OCI-LY1 (cell line): ENCODE data around the gene FEV.

Source experiments
- H2AFZ ChIP-seq: fragments of 200-600 bp; sonication (generic), shearing (Covaris generic); 2 replicates; pipeline ENCODE4 v1.6.0; 2014; ENCODE audit warnings: antibody characterized with exemption, mild to moderate bottlenecking, low read length
- H3F3A ChIP-seq: fragments of 200-600 bp; sonication (generic), shearing (Covaris generic); 2 replicates; pipeline ENCODE4 v1.6.0; 2014; ENCODE audit warnings: mild to moderate bottlenecking, antibody characterized with exemption, low read length, moderate library complexity; ENCODE audit not compliant: insufficient read depth
- H3K27ac ChIP-seq: fragments of 200-600 bp; sonication (generic); 2 replicates; pipeline ENCODE4 v1.5.1; 2014; ENCODE audit warnings: low read length, mixed run types, mild to moderate bottlenecking, low read depth; ENCODE audit not compliant: poor library complexity, severe bottlenecking
- H3K27me3 ChIP-seq: fragments of 200-600 bp; sonication (generic); 2 replicates; pipeline ENCODE4 v1.6.0; 2014; ENCODE audit warnings: antibody characterized with exemption, mild to moderate bottlenecking, low read length, moderate library complexity; ENCODE audit not compliant: insufficient read depth
- H3K36me3 ChIP-seq: fragments of 200-600 bp; sonication (generic); 2 replicates; pipeline ENCODE4 v1.6.1; 2014; ENCODE audit warnings: mild to moderate bottlenecking, antibody characterized with exemption, low read length, moderate library complexity, mixed read lengths; ENCODE audit not compliant: insufficient read depth
- H3K4me1 ChIP-seq: fragments of 200-600 bp; sonication (generic); 2 replicates; pipeline ENCODE4 v1.5.1; 2014; ENCODE audit warnings: mild to moderate bottlenecking, low read length, moderate library complexity; ENCODE audit not compliant: insufficient read depth, severe bottlenecking
- H3K4me2 ChIP-seq: fragments of 200-600 bp; sonication (generic), shearing (Covaris generic); 2 replicates; pipeline ENCODE4 v1.6.1; 2014; ENCODE audit warnings: low read length
- H3K4me3 ChIP-seq: fragments of 200-600 bp; sonication (generic); 2 replicates; pipeline ENCODE4 v1.5.1; 2014; ENCODE audit warnings: low read length, low read depth, mild to moderate bottlenecking, mixed read lengths; ENCODE audit not compliant: poor library complexity, severe bottlenecking
- H3K79me2 ChIP-seq: fragments of 200-600 bp; shearing (Covaris generic); 2 replicates; pipeline ENCODE4 v1.6.1; 2016; ENCODE audit warnings: mixed run types, low read length, mixed read lengths; ENCODE audit not compliant: insufficient read depth
- H3K9ac ChIP-seq: fragments of 200-600 bp; sonication (generic), shearing (Covaris generic); 2 replicates; pipeline ENCODE4 v1.6.1; 2014; ENCODE audit warnings: mild to moderate bottlenecking, low read length, mixed read lengths
- H3K9me2 ChIP-seq: fragments of 200-600 bp; sonication (generic), shearing (Covaris generic); 2 replicates; pipeline ENCODE4 v1.6.1; 2014; ENCODE audit warnings: low read depth, mild to moderate bottlenecking, low read length, mixed read lengths
- H3K9me3 ChIP-seq: fragments of 200-600 bp; shearing (Covaris generic); 2 replicates; pipeline ENCODE4 v1.6.1; 2014; ENCODE audit warnings: low read length, mixed read lengths
- H4K20me1 ChIP-seq: fragments of 200-600 bp; sonication (generic), shearing (Covaris generic); 2 replicates; pipeline ENCODE4 v1.6.0; 2016; ENCODE audit warnings: mild to moderate bottlenecking, low read length; ENCODE audit not compliant: insufficient read depth
- EZH2 ChIP-seq: fragments of 200-600 bp; sonication (generic), shearing (Covaris generic); IDR thresholded peaks from 2 replicates; pipeline ENCODE4 v1.8.0; 2017; ENCODE audit warnings: borderline replicate concordance, mixed run types, mild to moderate bottlenecking, antibody characterized with exemption, low read length, moderate library complexity, mixed read lengths
- TF ChIP-seq, protein P1 (sequence below): fragments of 200-600 bp; sonication (generic), shearing (Covaris generic); IDR thresholded peaks from 2 replicates; pipeline ENCODE4 v1.5.1; 2017; ENCODE audit warnings: mild to moderate bottlenecking, antibody characterized with exemption, low read length, moderate library complexity, mixed read lengths

FEV gene

GRCh38 chr2:218990052-218990451 is 5.1 kb upstream of the FEV start:
- Histone ChIP-seq H3K36me3 (no peaks in the 10 kb centered on the region), H2AFZ (no peak overlapping the region), H4K20me1 (no peaks in the 10 kb centered on the region), H3K4me1 (no peaks in the 10 kb centered on the region), H3K9ac (no peak overlapping the region), H3K9me3 (no peaks in the 10 kb centered on the region), H3K9me2 (no peaks in the 10 kb centered on the region), H3K27me3 (no peaks in the 10 kb centered on the region), H3K4me2 (no peak overlapping the region), H3F3A (no peaks in the 10 kb centered on the region), H3K4me3 (no peak overlapping the region), H3K79me2 (no peaks in the 10 kb centered on the region), H3K27ac (no peak overlapping the region)
- TF ChIP-seq, protein P1, sequence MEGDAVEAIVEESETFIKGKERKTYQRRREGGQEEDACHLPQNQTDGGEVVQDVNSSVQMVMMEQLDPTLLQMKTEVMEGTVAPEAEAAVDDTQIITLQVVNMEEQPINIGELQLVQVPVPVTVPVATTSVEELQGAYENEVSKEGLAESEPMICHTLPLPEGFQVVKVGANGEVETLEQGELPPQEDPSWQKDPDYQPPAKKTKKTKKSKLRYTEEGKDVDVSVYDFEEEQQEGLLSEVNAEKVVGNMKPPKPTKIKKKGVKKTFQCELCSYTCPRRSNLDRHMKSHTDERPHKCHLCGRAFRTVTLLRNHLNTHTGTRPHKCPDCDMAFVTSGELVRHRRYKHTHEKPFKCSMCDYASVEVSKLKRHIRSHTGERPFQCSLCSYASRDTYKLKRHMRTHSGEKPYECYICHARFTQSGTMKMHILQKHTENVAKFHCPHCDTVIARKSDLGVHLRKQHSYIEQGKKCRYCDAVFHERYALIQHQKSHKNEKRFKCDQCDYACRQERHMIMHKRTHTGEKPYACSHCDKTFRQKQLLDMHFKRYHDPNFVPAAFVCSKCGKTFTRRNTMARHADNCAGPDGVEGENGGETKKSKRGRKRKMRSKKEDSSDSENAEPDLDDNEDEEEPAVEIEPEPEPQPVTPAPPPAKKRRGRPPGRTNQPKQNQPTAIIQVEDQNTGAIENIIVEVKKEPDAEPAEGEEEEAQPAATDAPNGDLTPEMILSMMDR, result no peak
- TF ChIP-seq EZH2, result no peak

GRCh38 chr2:218988650-218989049 is 3.7 kb upstream of the FEV start:
- Histone ChIP-seq H3K4me3 (no peak overlapping the region), H3K9ac (no peak overlapping the region), H3F3A (no peaks in the 10 kb centered on the region), H3K79me2 (no peaks in the 10 kb centered on the region), H3K36me3 (no peaks in the 10 kb centered on the region), H3K4me1 (no peaks in the 10 kb centered on the region), H2AFZ (no peak overlapping the region), H3K4me2 (no peak overlapping the region), H3K9me2 (no peaks in the 10 kb centered on the region), H3K9me3 (no peaks in the 10 kb centered on the region), H3K27me3 (no peaks in the 10 kb centered on the region), H4K20me1 (no peaks in the 10 kb centered on the region), H3K27ac (no peak overlapping the region)
- TF ChIP-seq EZH2, result no peak
- TF ChIP-seq, protein P1, result no peak

GRCh38 chr2:218988164-218988563 is 3.2 kb upstream of the FEV start:
- no peak overlapping the region for H3K9ac ChIP-seq
- no peak for TF ChIP-seq EZH2
- TF ChIP-seq, protein P1, result no peak
- H4K20me1 ChIP-seq, result no peaks in the 10 kb centered on the region
- H3K4me3 ChIP-seq, result no peak overlapping the region
- H3K9me3 ChIP-seq, result no peaks in the 10 kb centered on the region
- H3K4me1 ChIP-seq, result no peaks in the 10 kb centered on the region
- H3K27me3 ChIP-seq, result no peaks in the 10 kb centered on the region
- H3K27ac ChIP-seq, result no peak overlapping the region
- no peak overlapping the region for H2AFZ ChIP-seq
- no peaks in the 10 kb centered on the region for H3F3A ChIP-seq
- H3K9me2 ChIP-seq, result no peaks in the 10 kb centered on the region
- no peak overlapping the region for H3K4me2 ChIP-seq
- no peaks in the 10 kb centered on the region for H3K79me2 ChIP-seq
- no peaks in the 10 kb centered on the region for H3K36me3 ChIP-seq
